Ureter (tissue), 1 donor: ENCODE measurements around the gene AATK. TPM values are rescaled to one million over a fixed set of nuclear protein-coding genes. Genes with fewer than 3 reads are reported as not detected.

ENCODE experiments used
- DNase-seq: peaks from one replicate; pipeline ENCODE4 v3.0.0-alpha.2; 2020; ENCODE audit warnings: low spot score
- total RNA-seq: library from RNA; stranded (reverse); gene quantifications from one replicate; pipeline ENCODE4 v1.2.4, GENCODE V29; 2023
- donor health status: DM: yes; HTN: yes; CAD: no.

Gene AATK
- total RNA-seq, 1 donor from 2014 or later = 3.4 TPM

DNA sequence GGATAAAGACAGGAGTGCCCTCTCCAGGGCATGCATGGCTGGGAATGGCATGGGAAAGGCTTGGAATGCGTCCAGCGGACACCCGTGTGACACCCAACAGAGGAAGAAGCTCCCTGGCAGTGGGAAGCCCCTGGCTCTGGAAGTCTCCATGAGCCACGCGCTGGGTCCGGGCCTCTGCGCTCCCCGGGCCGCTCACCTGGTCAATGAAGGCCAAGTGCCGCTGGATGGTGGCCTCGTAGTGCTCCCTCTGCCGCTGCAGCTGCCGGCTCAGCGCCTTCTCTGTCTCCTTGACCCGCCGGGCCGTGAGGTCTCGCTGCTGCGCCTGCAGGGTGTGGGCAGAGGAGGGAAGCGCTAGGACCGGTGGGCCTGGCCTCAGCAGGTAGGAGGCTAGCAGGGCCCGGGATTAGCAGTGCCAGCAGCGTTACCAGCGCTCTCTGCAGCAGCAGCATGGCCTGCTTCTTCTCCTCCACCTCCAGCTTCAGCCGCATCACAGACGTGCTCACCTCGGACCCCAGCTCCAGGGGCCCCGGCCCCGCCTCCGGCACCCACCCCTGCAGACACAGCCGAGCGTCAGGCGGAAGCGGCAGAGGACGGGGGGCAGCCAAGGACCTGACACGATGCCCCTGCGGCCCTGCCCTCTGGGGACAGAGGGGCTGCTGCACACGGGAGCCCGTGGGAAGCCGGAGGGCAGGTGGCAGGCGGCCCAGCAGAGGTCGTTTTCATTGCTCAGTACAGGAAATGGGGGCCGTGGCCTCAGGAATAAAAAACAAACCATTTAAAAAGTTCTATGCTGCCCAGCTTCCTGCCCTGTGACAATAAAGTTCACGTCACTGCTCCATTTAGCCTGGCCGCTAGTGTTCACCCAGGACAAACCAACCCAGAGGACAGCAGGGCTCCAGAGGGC lies 30.7 kb upstream of the AATK start:
- no peak for DNase-seq

DNA sequence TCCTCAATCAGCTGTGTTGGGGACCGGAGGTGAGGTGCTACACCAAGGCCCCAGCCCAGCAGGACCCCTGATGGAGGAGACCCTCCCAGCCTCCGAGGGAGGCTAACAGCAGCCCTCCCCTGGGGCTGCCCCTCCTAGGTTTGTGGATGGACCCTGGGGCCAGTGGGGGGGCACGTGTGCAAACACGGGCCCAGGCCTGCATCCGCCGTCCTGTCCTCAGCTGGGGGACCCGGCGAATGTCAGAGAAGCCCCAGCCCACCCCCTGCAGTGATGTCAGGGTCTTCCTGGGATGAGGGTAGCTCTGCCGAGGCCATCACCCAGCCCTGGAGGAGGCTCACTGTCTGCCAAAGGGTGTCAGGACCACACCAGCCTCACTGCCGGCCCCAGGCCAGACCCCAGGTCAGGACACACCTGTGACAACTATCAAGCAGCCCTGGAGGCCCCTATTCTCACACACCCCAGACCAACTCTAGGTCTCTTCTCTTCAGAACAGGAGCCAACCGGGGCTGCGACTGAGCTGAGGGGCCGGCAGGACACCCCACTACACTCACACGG lies 30.0 kb upstream of the AATK start:
- DNase-seq = no peak

DNA sequence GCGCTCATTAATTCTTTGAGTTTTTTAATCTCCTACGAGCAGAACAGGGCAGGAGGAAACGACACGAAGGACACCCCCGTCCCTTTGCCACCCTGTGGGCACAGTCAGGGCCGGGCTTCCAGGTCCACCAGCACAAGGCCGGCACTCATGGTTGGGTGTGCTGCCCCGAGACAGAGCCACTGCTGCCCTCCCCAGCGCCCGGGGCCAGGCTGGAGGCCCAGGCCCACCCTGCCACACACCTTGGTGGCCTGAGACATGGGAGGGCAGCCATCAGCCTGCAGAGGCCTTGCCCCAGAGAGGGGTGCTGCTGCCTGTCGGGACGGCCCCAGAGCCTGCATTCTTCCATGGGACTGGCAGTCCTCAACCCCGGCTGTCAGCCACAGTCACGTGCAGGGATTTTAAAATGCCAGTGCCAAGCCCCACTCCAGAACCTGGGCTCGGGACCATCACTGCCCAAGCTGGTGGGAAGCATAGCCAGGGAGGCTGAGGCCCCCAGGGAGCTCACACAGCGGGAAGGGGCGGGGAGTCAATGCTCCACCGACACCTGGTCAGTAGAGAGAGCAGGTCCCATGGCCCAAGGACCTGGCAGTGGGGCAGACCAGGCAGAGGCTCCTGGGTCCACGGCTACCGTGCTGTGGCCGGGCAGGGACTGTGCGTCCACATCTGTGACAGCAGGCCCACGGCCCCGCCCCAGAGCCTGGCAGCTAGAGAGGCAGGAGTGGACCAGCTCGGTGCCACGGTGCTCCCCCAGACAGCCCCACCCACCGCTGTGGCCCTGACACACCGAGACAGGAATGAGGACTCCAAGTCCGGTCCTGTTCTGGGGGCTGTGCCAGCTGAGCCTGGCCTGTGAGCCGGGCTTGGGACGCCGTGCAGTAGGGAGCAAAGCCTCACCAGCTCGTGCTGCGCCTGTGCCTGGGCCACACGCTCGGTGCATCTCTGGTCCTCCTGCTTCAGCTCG lies 29.2 kb upstream of the AATK start:
- DNase-seq = peak; percentile 66

DNA sequence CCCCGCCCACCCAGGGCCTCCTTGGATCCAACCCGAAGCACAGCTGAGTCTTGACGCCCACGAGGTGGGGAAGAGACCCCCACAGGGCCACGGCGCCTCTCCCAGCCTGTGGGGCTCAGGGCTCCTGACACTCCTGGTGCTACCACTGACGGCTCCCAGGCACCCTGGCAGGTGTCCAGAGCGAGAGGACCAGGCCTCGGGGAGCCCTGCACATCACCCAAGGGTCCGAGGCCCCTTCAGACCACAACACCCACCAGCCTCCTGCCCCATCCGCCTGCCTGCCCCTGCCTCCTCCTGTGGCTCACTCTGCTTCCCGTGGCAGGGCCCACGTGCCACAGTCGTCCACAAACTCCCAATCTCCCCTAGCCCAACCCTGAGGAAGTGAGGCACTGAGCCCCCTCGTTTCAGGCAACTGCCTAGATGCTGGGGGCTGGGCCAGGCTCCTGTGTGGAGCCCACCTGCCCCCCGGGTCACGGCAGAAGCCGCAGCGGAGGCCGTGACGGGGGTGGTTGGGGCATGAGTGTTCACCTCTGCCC lies 28.3 kb upstream of the AATK start:
- DNase-seq = no peak

DNA sequence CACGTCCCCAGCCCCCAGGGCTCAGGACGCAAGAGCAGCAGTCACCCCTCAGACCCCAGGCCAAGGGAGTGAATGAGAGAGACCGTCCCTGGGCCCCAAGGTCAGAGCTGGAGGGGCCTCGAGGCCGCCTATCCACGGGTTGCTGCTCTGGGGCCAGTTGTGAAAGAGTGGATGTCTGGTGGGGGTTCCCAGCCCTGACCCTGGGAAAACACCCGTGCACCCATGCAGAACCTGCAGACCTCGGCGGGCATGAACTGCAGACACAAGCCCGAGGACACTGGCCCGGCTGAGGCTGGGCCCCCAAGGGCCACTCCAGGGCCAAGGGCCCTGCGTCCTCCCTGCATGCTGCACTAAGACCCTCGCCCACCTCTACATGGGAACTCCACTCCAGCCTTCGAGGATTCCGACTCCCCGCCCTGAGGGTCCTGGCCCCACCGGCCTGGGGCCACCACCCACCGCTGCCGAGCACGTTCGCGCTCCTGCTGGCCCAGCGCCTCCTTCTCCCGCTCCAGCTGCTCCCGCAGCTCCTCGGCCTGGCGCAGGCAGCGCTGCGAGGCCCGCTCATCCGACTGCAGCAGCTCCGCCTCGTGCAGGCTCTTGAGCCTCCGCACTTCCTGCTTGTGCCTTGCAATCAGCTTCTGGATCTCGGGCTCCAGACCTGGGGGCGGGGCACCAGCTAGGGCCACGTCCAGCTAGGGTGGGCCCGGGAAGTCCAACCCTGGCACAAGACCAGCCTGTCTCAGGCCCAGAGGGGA lies 27.6 kb upstream of the AATK start:
- DNase-seq = peak; percentile 68

DNA sequence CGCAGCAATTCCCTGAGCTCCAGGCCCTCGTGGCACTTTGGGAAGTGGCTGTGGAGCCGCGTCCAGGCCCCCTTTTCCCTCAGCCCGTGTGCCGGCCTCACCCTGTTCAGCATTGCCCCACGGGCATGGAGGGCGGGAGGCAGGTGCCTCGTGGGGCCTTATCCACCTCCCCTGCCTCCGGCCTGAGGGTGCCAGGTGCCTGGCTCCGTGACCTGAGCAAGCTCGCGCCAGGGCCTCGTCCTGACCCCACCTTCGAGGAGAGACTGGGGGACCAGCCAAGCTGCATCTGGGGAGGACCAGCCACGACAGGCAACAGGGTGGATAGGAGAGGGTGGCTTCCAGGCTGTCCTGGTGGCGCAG lies 27.0 kb upstream of the AATK start:
- DNase-seq = no peak

DNA sequence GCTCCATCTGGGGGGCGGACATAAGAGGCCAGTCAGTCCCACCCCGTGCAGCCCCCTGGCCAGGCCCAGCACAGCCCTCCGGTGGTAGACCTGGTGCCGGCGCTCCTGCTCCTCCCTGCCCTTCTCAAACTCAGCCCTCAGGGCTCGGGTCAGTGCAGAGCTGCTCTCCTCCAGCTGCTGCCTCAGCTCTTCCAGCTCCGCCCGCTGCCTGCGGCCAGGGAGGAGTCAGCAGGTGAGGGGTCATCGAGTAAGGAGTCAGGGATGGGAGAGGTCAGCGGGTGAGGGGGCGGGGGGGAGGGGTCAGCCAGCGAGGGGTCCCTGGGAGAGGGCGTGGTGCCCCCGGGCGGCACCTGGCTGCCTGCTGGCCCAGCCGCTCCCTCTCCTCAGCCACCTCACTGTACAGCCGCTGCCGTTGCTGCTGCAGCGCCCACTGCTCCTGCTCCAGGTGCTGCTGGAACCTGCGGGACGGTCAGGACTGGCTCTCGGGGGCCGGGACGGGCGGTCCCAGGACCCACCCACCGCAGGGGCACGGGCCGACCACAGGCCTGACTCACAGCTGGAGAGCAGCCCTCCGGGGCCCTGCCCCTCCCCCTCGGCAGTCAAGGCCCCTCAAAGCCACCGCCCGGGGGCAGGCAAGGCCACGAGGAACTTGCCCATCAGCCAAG lies 26.5 kb upstream of the AATK start:
- DNase-seq = no peak

DNA sequence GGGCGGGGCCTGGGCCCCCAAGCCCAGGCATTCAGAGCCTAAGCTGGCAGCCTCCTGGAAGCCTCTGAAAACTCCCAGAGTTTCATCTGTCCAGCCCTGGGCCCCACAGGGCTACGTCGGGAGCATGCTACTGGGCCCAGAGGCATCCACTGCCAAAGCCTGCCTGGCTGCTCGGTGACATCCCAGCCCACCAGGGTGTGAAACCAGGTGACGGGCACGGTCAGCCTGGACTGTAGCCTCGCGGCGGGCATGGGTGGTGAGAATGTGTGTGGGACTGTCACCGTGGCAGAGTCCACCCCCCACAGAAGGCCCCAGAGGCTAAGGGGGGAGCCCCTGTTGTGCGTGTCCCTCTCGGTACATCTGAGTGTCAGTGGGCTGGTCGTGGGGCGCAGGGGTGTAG lies 25.6 kb upstream of the AATK start:
- DNase-seq = no peak

DNA sequence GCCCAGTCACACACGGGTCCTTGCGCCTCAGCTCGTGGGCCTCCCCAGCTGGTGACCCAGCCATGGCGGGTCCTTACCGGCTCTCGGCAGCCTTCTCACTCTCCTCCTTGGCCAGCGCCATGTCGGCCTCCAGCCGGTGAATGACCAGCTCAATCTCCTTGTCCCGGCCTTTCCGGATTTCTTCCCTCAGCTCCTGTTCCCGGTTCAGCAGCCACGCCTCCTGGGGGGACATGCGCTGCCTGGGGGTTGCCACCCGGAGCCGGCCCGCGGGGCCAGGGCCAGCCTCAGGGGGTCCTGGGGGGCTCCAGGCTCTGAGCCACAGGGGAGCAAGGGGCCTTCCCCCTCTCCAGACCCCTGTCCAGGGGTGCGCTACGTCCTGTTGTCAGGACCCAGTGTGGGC lies 25.1 kb upstream of the AATK start:
- no peak for DNase-seq

DNA sequence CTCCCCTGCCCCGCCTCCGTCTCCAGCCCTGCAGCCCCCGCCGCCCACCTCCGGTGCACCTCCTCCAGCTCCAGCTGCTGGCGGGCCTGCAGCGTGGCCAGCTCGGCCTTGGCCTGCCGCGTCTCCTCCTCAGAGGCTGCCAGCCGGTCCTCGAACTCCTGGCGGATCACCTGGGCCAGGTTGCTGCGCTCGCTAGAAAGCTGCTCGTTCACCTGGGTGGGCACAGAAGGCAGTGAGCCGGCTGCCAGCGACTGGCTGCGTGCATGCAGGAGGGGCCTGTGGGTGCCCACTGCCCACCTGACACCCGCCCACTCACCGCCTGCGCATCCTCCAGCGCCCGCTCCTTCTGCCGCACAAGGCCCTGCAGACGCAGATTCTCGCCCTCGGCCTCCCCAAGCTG lies 24.6 kb upstream of the AATK start:
- DNase-seq = no peak

DNA sequence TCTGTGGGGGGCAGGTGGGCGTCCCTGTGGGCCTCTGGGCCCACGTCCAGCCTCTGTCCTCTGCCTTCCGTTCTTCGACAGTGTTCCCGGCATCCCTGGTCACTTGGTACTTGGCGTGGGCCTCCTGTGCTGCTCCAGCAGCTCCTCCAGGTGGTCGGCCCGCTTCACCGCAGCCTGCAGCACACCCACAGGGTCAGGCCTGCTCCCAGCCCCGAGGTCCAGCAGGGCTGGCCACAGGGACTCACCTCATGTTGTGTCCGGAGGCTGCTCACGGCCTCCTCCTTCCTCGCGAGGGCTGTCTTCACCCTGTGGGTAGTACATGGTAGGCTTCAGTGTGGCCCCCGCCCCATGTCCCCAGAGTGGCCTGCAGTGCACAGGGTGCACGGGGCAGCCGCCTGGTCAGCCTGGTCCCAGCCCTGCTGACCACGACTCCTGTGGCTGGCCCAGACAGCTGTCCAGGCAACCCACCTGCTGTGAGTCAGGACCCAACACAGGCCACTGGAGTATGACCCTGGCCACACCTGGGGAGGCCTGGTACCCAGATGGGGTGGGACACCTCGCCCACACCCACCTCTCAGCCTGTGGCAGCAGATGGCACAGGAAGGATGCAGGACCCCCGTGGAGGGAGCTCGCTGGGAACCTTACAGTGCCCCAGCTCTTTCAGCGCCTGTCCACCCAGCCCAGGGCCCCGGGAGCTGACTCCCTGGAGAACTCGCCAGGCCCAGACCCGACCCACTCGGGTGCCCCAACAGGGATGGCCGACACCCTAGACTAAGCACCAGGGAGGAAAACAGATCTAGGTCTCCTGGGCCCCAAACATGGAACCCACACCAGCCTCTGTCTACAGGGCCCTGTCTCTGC lies 23.9 kb upstream of the AATK start:
- DNase-seq = no peak

DNA sequence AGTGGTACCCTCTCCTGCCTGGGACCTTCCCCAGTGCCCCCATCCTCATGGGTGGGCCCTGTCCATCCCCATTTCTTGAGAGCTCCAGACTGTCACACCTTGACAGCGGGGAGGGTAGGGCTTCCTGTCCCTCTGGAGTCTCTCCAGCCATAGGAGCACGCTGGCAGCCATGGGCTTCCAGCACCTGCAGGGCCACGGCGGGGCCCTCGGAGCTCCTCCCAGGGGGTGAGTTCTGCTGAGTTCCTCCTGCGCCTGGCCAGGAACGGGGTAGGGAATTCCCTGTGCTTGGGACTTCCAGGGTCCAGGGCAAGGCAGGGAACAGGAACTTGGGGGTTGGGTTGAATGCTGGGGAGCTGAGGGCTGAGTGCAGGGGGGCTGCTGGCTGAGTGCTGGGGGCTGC lies 23.0 kb upstream of the AATK start:
- DNase-seq = no peak

DNA sequence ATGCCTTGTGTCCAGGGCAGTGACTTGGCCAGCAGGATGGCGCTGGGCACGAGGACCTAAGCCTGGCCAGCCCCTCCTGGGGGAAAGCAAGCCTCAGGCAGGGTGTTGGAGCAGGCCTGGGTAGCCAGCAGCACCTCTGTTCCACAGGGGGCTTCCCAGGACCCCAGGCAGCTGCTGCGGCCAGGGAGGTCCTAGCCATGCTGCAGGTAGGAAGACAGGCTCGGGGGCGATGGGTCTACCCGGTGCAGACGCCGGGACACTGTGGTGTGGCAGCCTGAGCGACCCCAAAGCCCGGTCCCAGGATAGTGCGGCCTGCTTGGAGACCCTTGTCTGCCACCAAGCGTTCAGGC lies 22.4 kb upstream of the AATK start:
- no peak for DNase-seq

DNA sequence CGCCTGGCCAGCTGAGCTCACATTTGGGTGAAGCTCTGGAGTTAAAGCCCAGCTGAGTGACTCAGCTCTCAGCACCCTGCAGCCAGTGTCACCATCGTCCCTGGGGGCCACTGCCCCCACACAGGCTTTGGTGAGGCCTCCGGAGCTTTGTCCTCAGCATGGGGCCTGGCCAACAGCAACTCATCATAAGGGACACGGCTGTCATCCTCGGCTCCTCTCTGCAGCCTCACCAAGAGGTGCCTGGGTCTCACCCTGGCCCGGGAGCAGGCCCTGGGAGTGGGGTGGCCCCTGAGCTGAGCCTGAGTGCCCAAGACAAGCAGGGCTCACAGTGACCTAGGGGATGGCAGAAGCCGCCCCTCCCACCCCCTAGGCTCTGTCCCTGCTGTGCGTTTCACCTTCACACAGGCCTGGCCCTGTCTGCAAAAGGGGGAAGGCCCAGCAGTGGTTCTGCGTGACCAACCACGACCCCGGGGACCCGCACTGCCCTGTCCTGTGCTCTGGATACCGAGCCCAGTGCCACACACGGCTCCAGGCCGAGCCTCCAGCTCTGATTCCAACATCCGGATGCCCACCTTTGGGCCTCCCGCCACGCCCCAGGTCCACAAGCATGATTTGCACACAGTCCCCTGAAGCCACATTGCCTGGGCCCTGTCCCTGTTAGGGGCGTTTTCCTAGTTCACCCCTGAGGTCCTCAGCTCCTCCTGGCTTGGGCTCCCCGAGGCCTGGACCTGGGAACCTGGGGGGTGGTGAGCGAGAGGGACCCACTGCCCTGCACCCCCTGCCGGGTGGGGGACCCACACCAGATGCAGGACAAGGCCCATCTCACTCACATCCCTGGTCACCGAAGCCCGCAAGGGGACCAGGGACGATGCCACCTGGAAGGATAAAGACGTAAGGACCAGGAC lies 21.8 kb upstream of the AATK start:
- no peak for DNase-seq

DNA sequence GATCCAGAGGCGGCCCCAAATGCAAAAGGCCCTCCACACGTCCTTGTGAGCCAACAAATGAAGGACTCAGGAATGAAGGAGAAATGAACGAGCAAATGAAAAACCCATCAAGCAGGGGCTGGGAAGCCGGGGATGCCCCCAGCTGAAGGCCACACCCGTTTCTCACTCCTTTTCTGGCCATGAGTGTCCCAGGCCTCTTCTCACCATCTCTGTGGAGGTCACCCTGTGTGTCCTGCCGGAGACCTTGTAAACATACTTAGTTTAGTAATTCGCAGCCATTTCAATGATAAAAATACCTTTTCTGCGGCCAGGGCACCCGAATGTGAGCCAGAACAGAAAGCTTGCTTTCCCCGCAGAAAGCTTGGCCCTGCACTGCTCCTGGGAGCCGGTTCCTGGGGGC lies 21.1 kb upstream of the AATK start:
- no peak for DNase-seq

DNA sequence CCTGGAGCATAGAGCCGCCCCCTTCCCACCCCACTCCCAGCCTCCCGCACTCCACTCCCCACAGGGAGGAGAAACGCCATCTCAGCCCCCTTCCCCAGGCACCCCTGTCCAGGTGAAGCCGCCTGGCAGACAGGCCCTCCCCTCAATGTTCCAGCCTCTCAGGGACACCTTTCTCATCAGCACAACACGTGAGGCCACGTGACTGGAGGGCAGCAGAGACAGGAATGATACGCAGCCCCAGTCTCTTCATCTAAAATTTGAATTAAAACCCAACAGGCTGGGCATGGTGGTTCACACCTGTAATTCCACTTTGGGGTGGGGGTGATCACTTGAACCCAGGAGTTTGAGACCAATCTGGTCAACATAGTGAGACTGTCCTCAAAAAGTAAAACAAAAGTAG lies 20.2 kb upstream of the AATK start:
- DNase-seq = no peak

DNA sequence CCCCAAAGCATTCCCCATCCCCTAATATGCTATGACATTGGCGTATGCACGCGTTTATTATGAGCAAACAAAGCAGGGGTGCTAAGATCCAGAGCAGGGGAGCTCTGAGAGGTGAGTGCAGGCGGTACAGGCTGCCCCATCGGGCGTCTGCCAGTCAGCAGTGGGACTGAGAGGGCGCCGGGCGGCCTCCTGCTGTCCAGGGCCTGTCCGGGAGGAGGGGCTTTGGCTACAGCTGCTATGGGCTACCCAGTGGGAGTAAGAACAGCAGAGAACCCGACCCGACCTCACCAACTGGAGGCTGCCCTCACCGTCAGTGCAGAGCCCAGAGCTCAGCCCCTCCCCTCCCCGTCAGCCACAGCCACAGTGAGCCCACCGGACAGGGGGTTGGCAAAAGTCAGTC lies 18.5 kb upstream of the AATK start:
- no peak for DNase-seq

DNA sequence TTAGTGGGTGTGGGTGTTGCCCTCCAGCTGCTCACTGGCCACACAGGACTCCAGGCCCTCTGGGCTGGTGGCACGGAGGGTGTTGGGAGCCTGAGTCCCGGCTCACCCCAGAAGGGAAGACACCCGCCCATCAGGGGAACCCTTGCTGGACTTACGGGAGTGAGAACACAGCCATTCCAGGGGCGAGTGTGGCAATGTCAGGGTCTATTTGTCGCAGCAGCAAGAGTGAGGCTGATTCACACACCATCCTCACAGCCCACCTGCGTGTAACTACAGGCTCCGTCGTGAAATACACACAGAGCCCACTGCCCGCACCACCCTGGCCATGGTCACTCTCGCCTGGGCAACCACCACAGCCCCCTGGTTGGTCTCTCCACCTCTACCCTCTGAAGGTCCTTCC lies 17.8 kb upstream of the AATK start:
- no peak for DNase-seq

DNA sequence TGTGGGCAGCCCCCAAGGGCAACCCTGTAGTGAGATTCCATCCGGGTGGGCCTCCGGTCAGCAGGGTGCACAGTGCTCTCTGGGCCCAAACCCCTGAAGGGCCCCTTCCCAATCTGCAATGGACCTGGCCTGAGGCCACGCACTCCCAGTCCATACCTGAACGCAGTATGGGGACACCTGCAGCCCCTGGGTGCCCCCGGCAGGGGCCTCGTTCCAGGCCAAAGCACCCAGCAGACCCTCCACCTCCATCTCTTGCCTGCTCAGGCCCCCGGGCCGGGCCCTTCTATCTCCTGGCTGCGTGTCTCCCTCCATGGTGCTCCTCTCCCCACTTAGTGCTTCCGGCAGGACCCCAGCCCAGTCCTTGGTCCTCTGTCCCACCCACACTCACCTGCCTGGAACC lies 17.3 kb upstream of the AATK start:
- no peak for DNase-seq
